Measurements from ENCODE around the gene PDE4D. TPM values are rescaled to one million over a fixed set of nuclear protein-coding genes. Genes with fewer than 3 reads are reported as not detected.
"Not testable (repeated sequence)": the region's sequence is repeated elsewhere in the genome, so short reads cannot be mapped to it uniquely, and the experiment has no call there.

Gene PDE4D
- total RNA-seq, 1 donor = 19.9 TPM

- Histone ChIP-seq H3K27ac (ENCODE audit: low read depth, low read length) (peak overlapping the region; percentile 27), H2AFZ (ENCODE audit: low read length) (no peak overlapping the region), H3K36me3 (ENCODE audit: insufficient read depth, low read length) (no peaks in the 10 kb centered on the region), H4K20me1 (ENCODE audit: insufficient read depth, low read length) (no peaks in the 10 kb centered on the region), H3K4me1 (ENCODE audit: insufficient read depth, low read length) (peaks cover 11% of the 10 kb centered on the region), H3K27me3 (ENCODE audit: insufficient read depth, low read length) (no peaks in the 10 kb centered on the region), H3K79me2 (ENCODE audit: insufficient read depth, low read length) (no peaks in the 10 kb centered on the region), H3K9me3 (ENCODE audit: low read depth, low read length) (no peaks in the 10 kb centered on the region), H3K4me2 (ENCODE audit: insufficient read depth, low read length) (no peak overlapping the region), H3K4me3 (ENCODE audit: insufficient read depth, low read length) (no peak overlapping the region)
- no peak for TF ChIP-seq CTCF (IDR thresholded peaks at IDR 0.05; ENCODE audit: extremely low read depth, low read depth, low read length)
- peak; percentile 25 for DNase-seq (ENCODE audit: insufficient read length, low spot score, missing footprints)
These were observed 296.8 kb downstream of the PDE4D start for GRCh38 chr5:59596586-59597350.

GRCh38 chr5:59594118-59594517 lies 299.4 kb downstream of the PDE4D start:
- H2AFZ ChIP-seq (ENCODE audit: low read length); H4K20me1 ChIP-seq (ENCODE audit: insufficient read depth, low read length); H3K36me3 ChIP-seq (ENCODE audit: insufficient read depth, low read length); H3K4me3 ChIP-seq (ENCODE audit: insufficient read depth, low read length); H3K4me2 ChIP-seq (ENCODE audit: insufficient read depth, low read length); DNase-seq (ENCODE audit: insufficient read length, low spot score, missing footprints); H3K27me3 ChIP-seq (ENCODE audit: insufficient read depth, low read length); H3K9me3 ChIP-seq (ENCODE audit: low read depth, low read length); H3K27ac ChIP-seq (ENCODE audit: low read depth, low read length); H3K79me2 ChIP-seq (ENCODE audit: insufficient read depth, low read length): not testable (repeated sequence)
- peaks cover 11% of the 10 kb centered on the region for H3K4me1 ChIP-seq (ENCODE audit: insufficient read depth, low read length)

- Histone ChIP-seq H4K20me1 (ENCODE audit: insufficient read depth, low read length) (no peaks in the 10 kb centered on the region), H3K4me2 (ENCODE audit: insufficient read depth, low read length) (no peak overlapping the region), H3K36me3 (ENCODE audit: insufficient read depth, low read length) (no peaks in the 10 kb centered on the region), H3K27me3 (ENCODE audit: insufficient read depth, low read length) (no peaks in the 10 kb centered on the region), H3K4me3 (ENCODE audit: insufficient read depth, low read length) (no peak overlapping the region), H3K4me1 (ENCODE audit: insufficient read depth, low read length) (peaks cover 11% of the 10 kb centered on the region), H3K27ac (ENCODE audit: low read depth, low read length) (no peak overlapping the region), H2AFZ (ENCODE audit: low read length) (no peak overlapping the region), H3K9me3 (ENCODE audit: low read depth, low read length) (no peaks in the 10 kb centered on the region), H3K79me2 (ENCODE audit: insufficient read depth, low read length) (no peaks in the 10 kb centered on the region)
- TF ChIP-seq CTCF (IDR thresholded peaks at IDR 0.05; ENCODE audit: extremely low read depth, low read depth, low read length) = no peak
- no peak for DNase-seq (ENCODE audit: insufficient read length, low spot score, missing footprints)
These were observed 300.0 kb downstream of the PDE4D start for GRCh38 chr5:59593439-59594007.

GRCh38 chr5:59592101-59592500 lies 301.4 kb downstream of the PDE4D start:
- no peaks in the 10 kb centered on the region for H3K9me3 ChIP-seq (ENCODE audit: low read depth, low read length)
- H3K27ac ChIP-seq (ENCODE audit: low read depth, low read length) = no peak overlapping the region
- no peak overlapping the region for H3K4me2 ChIP-seq (ENCODE audit: insufficient read depth, low read length)
- DNase-seq (ENCODE audit: insufficient read length, low spot score, missing footprints) = peak; percentile 45
- no peaks in the 10 kb centered on the region for H3K27me3 ChIP-seq (ENCODE audit: insufficient read depth, low read length)
- no peaks in the 10 kb centered on the region for H3K79me2 ChIP-seq (ENCODE audit: insufficient read depth, low read length)
- no peaks in the 10 kb centered on the region for H3K36me3 ChIP-seq (ENCODE audit: insufficient read depth, low read length)
- H3K4me1 ChIP-seq (ENCODE audit: insufficient read depth, low read length) = peaks cover 4% of the 10 kb centered on the region
- no peaks in the 10 kb centered on the region for H4K20me1 ChIP-seq (ENCODE audit: insufficient read depth, low read length)
- H3K4me3 ChIP-seq (ENCODE audit: insufficient read depth, low read length) = no peak overlapping the region
- peak overlapping the region; percentile 38 for H2AFZ ChIP-seq (ENCODE audit: low read length)
- no peak for TF ChIP-seq CTCF (IDR thresholded peaks at IDR 0.05; ENCODE audit: extremely low read depth, low read depth, low read length)

All from osteoblast (primary cell).